Lower lobe of right lung (tissue), 2 donors: Measurements from ENCODE around the gene ACACA. TPM values are rescaled to one million over a fixed set of nuclear protein-coding genes. Genes with fewer than 3 reads are reported as not detected.
A peak's percentile ranks its signal among the peaks of the same experiment; 100 is the strongest.

Source experiments
- ATAC-seq, 2 donors: fragments of 200-7000 bp; cut with Tn5 transposase; one replicate each; pipeline ENCODE4 v1.9.1; 2020 to 2022; ENCODE audit warnings: mild to moderate bottlenecking in 2 of 2, moderate library complexity in 2 of 2
- DNase-seq: peaks from one replicate; pipeline ENCODE4 v3.0.0-alpha.2; 2020
- H3K27ac ChIP-seq: fragments of 200-600 bp; one replicate; pipeline ENCODE4 v1.8.0; 2022
- H3K27me3 ChIP-seq: fragments of 200-600 bp; one replicate; pipeline ENCODE4 v1.8.0; 2022; ENCODE audit warnings: low read depth
- H3K36me3 ChIP-seq: fragments of 200-600 bp; one replicate; pipeline ENCODE4 v1.8.0; 2022; ENCODE audit warnings: mild to moderate bottlenecking
- H3K4me1 ChIP-seq: fragments of 200-600 bp; one replicate; pipeline ENCODE4 v1.8.0; 2022
- H3K4me3 ChIP-seq: fragments of 200-600 bp; one replicate; pipeline ENCODE4 v1.8.0; 2022; ENCODE audit warnings: mild to moderate bottlenecking
- H3K9me3 ChIP-seq: fragments of 200-600 bp; one replicate; pipeline ENCODE4 v1.8.0; 2022
- intact Hi-C: fragments of 100-400 bp; cut with DNase I; formaldehyde crosslinking; loops from one replicate; pipeline ENCODE4 v1.11.0; 2022
- total RNA-seq: library from RNA; stranded (reverse); fragmentation: NEBNext Ultra II Directional; extraction: Animal tissue kit (Norgen Biotek cat#: 25700); gene quantifications from one replicate; pipeline ENCODE4 v1.2.1, GENCODE V29; 2021
- TF ChIP-seq, protein P1 (sequence below): fragments of 200-600 bp; IDR thresholded peaks from one replicate; pipeline ENCODE4 v1.8.0; 2022; ENCODE audit warnings: antibody characterized with exemption, mild to moderate bottlenecking
- donor health status: DM: no; HTN: yes; CAD: no; lungs with severe emphysema.

The ACACA gene
- total RNA-seq, 1 donor from 2014 or later = 132 TPM

GRCh38 chr17:37299257-37299980 lies 107.2 kb downstream of the ACACA start:
- H3K4me3 ChIP-seq = no peak overlapping the region

GRCh38 chr17:37295888-37296287 lies 110.7 kb downstream of the ACACA start:
- no peak for DNase-seq
- TF ChIP-seq, protein P1, sequence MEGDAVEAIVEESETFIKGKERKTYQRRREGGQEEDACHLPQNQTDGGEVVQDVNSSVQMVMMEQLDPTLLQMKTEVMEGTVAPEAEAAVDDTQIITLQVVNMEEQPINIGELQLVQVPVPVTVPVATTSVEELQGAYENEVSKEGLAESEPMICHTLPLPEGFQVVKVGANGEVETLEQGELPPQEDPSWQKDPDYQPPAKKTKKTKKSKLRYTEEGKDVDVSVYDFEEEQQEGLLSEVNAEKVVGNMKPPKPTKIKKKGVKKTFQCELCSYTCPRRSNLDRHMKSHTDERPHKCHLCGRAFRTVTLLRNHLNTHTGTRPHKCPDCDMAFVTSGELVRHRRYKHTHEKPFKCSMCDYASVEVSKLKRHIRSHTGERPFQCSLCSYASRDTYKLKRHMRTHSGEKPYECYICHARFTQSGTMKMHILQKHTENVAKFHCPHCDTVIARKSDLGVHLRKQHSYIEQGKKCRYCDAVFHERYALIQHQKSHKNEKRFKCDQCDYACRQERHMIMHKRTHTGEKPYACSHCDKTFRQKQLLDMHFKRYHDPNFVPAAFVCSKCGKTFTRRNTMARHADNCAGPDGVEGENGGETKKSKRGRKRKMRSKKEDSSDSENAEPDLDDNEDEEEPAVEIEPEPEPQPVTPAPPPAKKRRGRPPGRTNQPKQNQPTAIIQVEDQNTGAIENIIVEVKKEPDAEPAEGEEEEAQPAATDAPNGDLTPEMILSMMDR = no peak

More at GRCh38 chr17:37299257-37299980, 107.2 kb downstream of the ACACA start:
- peak in 1 of 2 donors; percentile 40 for ATAC-seq
- Histone ChIP-seq H3K27ac (no peak overlapping the region), H3K36me3 (peaks cover 16% of the 10 kb centered on the region), H3K4me1 (peaks cover 30% of the 10 kb centered on the region), H3K27me3 (no peaks in the 10 kb centered on the region), H3K9me3 (no peaks in the 10 kb centered on the region)
- TF ChIP-seq, protein P1 = no peak
- intact Hi-C loops = no loop called here
- DNase-seq = no peak

GRCh38 chr17:37294888-37295287 lies 111.7 kb downstream of the ACACA start:
- H3K4me1 ChIP-seq = peaks cover 21% of the 10 kb centered on the region
- no peaks in the 10 kb centered on the region for H3K9me3 ChIP-seq
- H3K27me3 ChIP-seq = no peaks in the 10 kb centered on the region
- ATAC-seq (no peak), DNase-seq (no peak)
- H3K4me3 ChIP-seq = no peak overlapping the region
- intact Hi-C loops = no loop called here
- H3K36me3 ChIP-seq = no peaks in the 10 kb centered on the region
- no peak overlapping the region for H3K27ac ChIP-seq
- TF ChIP-seq, protein P1 = no peak

More at GRCh38 chr17:37295888-37296287, 110.7 kb downstream of the ACACA start:
- Histone ChIP-seq H3K36me3 (no peaks in the 10 kb centered on the region), H3K9me3 (no peaks in the 10 kb centered on the region), H3K4me3 (no peak overlapping the region), H3K27me3 (no peaks in the 10 kb centered on the region), H3K4me1 (peaks cover 31% of the 10 kb centered on the region), H3K27ac (no peak overlapping the region)
- no peak for ATAC-seq
- intact Hi-C loops = no loop called here

GRCh38 chr17:37293770-37294169 lies 112.9 kb downstream of the ACACA start:
- Histone ChIP-seq H3K27ac (no peak overlapping the region), H3K4me1 (peaks cover 11% of the 10 kb centered on the region), H3K9me3 (no peaks in the 10 kb centered on the region), H3K27me3 (no peaks in the 10 kb centered on the region), H3K36me3 (no peaks in the 10 kb centered on the region), H3K4me3 (no peak overlapping the region)
- DNase-seq = no peak
- TF ChIP-seq, protein P1 = no peak
- ATAC-seq = no peak
- intact Hi-C loops = no loop called here

DNA sequence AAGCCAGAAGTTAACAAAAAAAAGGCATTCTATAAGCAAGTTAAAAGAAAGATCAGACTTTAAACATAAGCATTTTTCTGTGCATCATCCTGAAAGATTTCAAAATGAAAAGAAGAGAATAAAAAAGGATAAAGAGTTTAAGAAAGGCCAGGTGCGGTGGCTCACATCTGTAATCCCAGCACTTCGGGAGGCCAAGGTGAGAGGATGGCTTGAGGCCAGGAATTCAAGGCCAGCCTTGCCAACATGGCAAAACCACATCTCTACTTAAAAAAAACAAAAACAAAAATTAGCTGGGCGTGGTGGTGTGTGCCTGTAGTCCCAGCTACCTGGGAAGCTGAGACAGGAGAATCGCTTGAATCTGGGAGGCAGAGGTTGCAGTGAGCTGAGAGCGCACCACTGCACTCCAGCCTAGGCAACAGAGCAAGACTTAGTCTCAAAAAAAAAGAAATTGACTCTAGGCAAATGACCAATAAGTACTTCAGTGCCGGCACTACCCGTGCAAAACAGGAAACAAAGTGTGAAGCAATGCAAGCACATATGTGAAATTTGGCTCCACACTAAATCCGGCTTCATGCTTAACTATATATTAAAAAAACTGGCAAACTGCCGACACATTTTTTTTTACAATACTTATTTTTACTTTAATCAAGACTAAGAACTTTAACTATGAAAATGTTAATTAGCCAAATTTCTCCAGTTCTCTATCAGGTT lies 114.1 kb downstream of the ACACA start:
- no peaks in the 10 kb centered on the region for H3K36me3 ChIP-seq
- DNase-seq = no peak
- H3K27ac ChIP-seq = no peak overlapping the region
- TF ChIP-seq, protein P1 = no peak
- no peak overlapping the region for H3K4me3 ChIP-seq
- H3K9me3 ChIP-seq = no peaks in the 10 kb centered on the region
- peak; percentile 47 for ATAC-seq
- intact Hi-C loops = no loop called here
- H3K27me3 ChIP-seq = no peaks in the 10 kb centered on the region
- peaks cover 6% of the 10 kb centered on the region for H3K4me1 ChIP-seq
